Mononuclear cell (primary cell): Measurements from ENCODE around the gene ZNF75A. TPM values are rescaled to one million over a fixed set of nuclear protein-coding genes. Genes with fewer than 3 reads are reported as not detected.
"Not testable (repeated sequence)": the region's sequence is repeated elsewhere in the genome, so short reads cannot be mapped to it uniquely, and the experiment has no call there.

Experiments
- H3K27me3 ChIP-seq: 2 replicates; pipeline ENCODE4 v1.6.0; 2011; ENCODE audit warnings: low read length, control low read depth; ENCODE audit not compliant: insufficient read depth
- H3K4me1 ChIP-seq: 2 replicates; pipeline ENCODE4 v1.5.1; 2011; ENCODE audit warnings: mild to moderate bottlenecking, low read length, control low read depth; ENCODE audit not compliant: insufficient read depth
- H3K4me3 ChIP-seq: 2 replicates; pipeline ENCODE4 v1.5.1; 2011; ENCODE audit warnings: mild to moderate bottlenecking, low read length, moderate library complexity
- H3K9me3 ChIP-seq: 2 replicates; pipeline ENCODE4 v1.5.1; 2011; ENCODE audit warnings: low read depth, mild to moderate bottlenecking, control low read depth, low read length
- total RNA-seq: library from RNA; depleted of rRNA; stranded (reverse); fragments of >200 nt; gene quantifications from one replicate; pipeline ENCODE4 v1.2.3, GENCODE V29; 2012

The ZNF75A gene
- total RNA-seq, result 34.8 TPM

GRCh38 chr16:3305109-3306068 is at the start of gene ZNF75A, which contains the start of gene TIGD7:
ZNF75A (plus strand) TSS chr16:3305497; CDS start chr16:3308429, 2,932 bp downstream.
TIGD7 (minus strand) TSS chr16:3305430; CDS start chr16:3300614, 4,816 bp downstream.
- peaks cover 35% of the 10 kb centered on the region for H3K9me3 ChIP-seq
- no peaks in the 10 kb centered on the region for H3K27me3 ChIP-seq
- peaks cover 13% of the 10 kb centered on the region for H3K4me1 ChIP-seq
- peak within 1 kb of the TSS; percentile 76 for H3K4me3 ChIP-seq

GRCh38 chr16:3256146-3256865 is 49.0 kb upstream of the ZNF75A start, which contains the start of gene MEFV:
MEFV (minus strand) TSS chr16:3256633; CDS start chr16:3256587, 46 bp downstream.
- Histone ChIP-seq H3K27me3 (no peaks in the 10 kb centered on the region), H3K4me1 (peaks cover 82% of the 10 kb centered on the region), H3K4me3 (peak within 1 kb of the TSS; percentile 57), H3K9me3 (no peaks in the 10 kb centered on the region)

- peak overlapping the region; percentile 57 for H3K4me3 ChIP-seq
- H3K27me3 ChIP-seq, result no peaks in the 10 kb centered on the region
- peaks cover 80% of the 10 kb centered on the region for H3K4me1 ChIP-seq
- no peaks in the 10 kb centered on the region for H3K9me3 ChIP-seq
Measured at GRCh38 chr16:3256866-3257465, 48.3 kb upstream of the ZNF75A start.

GRCh38 chr16:3259836-3260235 is 45.5 kb upstream of the ZNF75A start:
- Histone ChIP-seq H3K9me3 (no peaks in the 10 kb centered on the region), H3K4me1 (peaks cover 70% of the 10 kb centered on the region), H3K4me3 (no peak overlapping the region), H3K27me3 (no peaks in the 10 kb centered on the region)

GRCh38 chr16:3262517-3262916 is 42.8 kb upstream of the ZNF75A start:
- Histone ChIP-seq H3K4me1 (peaks cover 76% of the 10 kb centered on the region), H3K27me3 (no peaks in the 10 kb centered on the region), H3K9me3 (no peaks in the 10 kb centered on the region), H3K4me3 (no peak overlapping the region)

GRCh38 chr16:3264137-3265036 is 40.9 kb upstream of the ZNF75A start:
- Histone ChIP-seq H3K27me3 (no peaks in the 10 kb centered on the region), H3K9me3 (no peaks in the 10 kb centered on the region), H3K4me3 (peak overlapping the region; percentile 86), H3K4me1 (peaks cover 57% of the 10 kb centered on the region)

- peaks cover 37% of the 10 kb centered on the region for H3K4me1 ChIP-seq
Measured at GRCh38 chr16:3266873-3267537, 38.3 kb upstream of the ZNF75A start.

GRCh38 chr16:3268294-3268693 is 37.0 kb upstream of the ZNF75A start:
- H3K9me3 ChIP-seq, result no peaks in the 10 kb centered on the region
- no peaks in the 10 kb centered on the region for H3K27me3 ChIP-seq
- H3K4me3 ChIP-seq, result no peak overlapping the region
- peaks cover 24% of the 10 kb centered on the region for H3K4me1 ChIP-seq

More at GRCh38 chr16:3266873-3267537, 38.3 kb upstream of the ZNF75A start:
- no peak overlapping the region for H3K4me3 ChIP-seq
- no peaks in the 10 kb centered on the region for H3K27me3 ChIP-seq
- H3K9me3 ChIP-seq, result no peaks in the 10 kb centered on the region

- not testable (repeated sequence) for H3K9me3 ChIP-seq, H3K4me3 ChIP-seq, H3K27me3 ChIP-seq
- peaks cover 11% of the 10 kb centered on the region for H3K4me1 ChIP-seq
Measured at GRCh38 chr16:3270718-3271117, 34.6 kb upstream of the ZNF75A start.

- H3K4me1 ChIP-seq, H3K4me3 ChIP-seq, H3K27me3 ChIP-seq, H3K9me3 ChIP-seq: not testable (repeated sequence)
Measured at GRCh38 chr16:3271281-3271680, 34.0 kb upstream of the ZNF75A start.

- no peak overlapping the region for H3K4me3 ChIP-seq
- H3K4me1 ChIP-seq, result no peaks in the 10 kb centered on the region
- H3K9me3 ChIP-seq, result no peaks in the 10 kb centered on the region
- peaks cover 3% of the 10 kb centered on the region for H3K27me3 ChIP-seq
Measured at GRCh38 chr16:3274490-3274889, 30.8 kb upstream of the ZNF75A start.

- no peaks in the 10 kb centered on the region for H3K4me1 ChIP-seq
- no peaks in the 10 kb centered on the region for H3K9me3 ChIP-seq
- no peak overlapping the region for H3K4me3 ChIP-seq
- peaks cover 3% of the 10 kb centered on the region for H3K27me3 ChIP-seq
Measured at GRCh38 chr16:3274947-3275346, 30.4 kb upstream of the ZNF75A start.

- Histone ChIP-seq H3K27me3 (peaks cover 3% of the 10 kb centered on the region), H3K4me3 (no peak overlapping the region), H3K9me3 (no peaks in the 10 kb centered on the region), H3K4me1 (peaks cover 5% of the 10 kb centered on the region)
Measured at GRCh38 chr16:3276679-3277078, 28.6 kb upstream of the ZNF75A start.
